ENCODE measurements around the gene FGF10.

FGF10 gene

GRCh38 chr5:44389090-44389822, at the start of gene FGF10:
Gene FGF10, minus strand, starts transcription at chr5:44389420. Its CDS starts 738 bp downstream, at chr5:44388682.
- peak in 4 of 56 donors; percentile 2 to 16 (median 9) for DNase-seq

DNA sequence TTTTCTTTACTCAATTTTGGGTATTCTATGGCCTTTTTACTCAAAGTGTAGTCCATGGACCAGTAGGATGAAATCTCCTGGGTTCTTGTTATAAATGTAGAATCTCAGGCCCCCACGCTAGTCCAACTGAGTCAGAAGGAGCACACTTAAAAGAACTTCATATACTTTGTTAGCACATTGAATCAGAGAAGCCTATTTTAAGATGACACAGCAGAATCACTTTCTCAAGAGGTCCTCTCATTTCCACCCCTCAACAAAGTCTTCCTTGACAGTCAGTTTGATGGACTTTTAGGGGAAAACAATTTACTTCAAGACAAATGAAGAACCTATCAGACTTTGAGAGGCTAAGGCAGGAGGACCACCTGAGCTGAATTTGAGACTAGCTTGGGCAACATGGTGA, 37.7 kb upstream of the FGF10 start:
- DNase-seq: no peak

GRCh38 chr5:44412286-44412685, 23.1 kb upstream of the FGF10 start:
- peak in 2 of 56 donors; percentile 4 to 14 for DNase-seq

- no peak for DNase-seq
These were observed 12.9 kb upstream of the FGF10 start for GRCh38 chr5:44402084-44402483.

DNA sequence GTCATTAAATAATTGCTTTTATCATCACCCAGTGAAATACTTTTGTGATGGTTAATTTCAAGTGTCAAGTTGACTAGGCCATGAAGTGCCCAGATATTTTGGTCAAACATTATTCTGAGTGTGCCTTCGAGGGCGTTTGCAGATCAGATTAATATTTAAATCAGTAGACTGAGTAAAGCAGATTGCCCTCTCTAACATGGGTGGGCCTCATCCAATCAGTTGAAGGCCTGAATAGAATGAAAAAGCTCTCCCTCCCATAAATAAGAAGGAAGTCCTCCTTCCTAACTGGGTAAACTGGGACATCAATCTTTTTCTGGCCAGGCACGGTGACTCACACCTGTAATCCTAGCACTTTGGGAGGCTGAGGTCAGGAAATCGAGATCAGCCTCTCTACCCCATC, 12.4 kb upstream of the FGF10 start:
- DNase-seq: no peak

GRCh38 chr5:44398382-44398781, 9.2 kb upstream of the FGF10 start:
- no peak for DNase-seq

DNA sequence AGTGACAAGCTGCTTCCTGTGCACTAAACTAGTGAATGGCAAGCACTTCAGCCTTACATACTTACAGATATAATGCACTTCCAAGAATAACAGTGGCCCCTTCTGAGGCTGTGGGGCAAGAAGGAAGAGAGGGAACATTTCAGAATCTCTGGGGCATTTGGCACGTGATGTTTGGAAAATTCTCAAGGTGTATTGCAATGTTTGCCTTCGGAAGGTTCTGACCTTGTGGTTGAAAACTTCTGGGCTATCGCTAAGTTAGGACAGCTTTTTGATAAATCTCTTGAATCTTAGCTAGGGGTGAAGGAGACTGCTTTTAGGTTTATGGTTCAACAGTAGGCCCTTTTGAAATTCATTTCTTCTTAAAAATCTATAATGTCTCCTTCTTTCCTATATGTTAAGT, 7.1 kb upstream of the FGF10 start:
- no peak for DNase-seq

DNA sequence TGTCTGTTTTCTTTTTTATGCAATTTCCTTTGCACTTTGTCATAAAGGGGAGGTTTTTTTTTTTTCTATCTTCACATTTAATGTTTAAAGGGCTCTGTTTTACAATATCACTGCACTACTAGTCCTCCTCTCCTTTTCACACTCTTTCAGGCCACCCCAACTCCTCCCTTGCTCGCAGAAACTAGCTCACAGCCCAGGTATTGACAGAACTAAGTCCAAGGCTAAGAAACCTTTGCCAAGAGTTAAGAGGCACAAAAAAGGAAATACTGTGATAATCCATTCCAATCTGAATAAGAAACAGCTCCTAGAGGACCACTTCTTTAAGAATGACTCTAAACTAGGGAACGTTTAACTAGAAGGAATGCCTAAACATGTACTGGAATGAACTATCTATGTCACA, 1.1 kb upstream of the FGF10 start:
- no peak for DNase-seq

- no peak for DNase-seq
These were observed 563 bp upstream of the FGF10 start for GRCh38 chr5:44389823-44390143.

DNA sequence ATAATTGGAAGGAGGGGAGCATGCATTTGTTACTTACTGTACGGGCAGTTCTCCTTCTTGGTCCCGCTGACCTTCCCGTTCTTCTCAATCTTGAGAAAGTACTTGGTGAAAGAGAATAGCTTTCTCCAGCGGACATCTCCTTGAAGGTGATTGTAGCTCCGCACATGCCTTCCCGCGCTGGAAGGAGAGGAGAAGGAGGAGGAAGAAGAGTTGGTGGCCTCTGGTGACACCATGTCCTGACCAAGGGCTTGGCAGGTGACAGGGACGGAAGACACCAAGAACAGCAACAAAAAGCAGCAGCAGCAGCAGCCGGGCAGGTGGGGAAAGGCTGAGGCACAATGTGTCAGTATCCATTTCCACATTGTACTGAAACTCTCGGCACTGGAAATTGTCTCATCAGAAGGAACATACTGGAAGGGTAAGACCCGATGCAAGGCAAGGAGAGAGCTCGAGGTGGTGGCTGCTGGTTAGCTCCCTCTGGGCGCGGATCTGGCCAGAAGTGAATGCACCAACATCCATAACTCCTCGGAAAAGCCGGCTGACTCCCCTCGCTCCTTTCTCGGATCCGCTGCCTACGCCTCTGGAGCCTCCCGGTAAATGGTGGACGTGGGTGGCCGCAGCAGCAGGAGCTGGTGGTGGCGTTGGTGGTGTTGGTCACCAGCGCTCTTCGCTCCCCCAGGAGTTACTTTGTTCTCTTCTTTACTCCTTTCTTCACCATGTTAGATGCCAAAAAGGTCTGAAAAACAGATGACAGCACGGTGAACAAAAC, 715 bp downstream of the FGF10 start:
- DNase-seq: peak in 3 of 56 donors; percentile 3 to 7 (median 6)

- DNase-seq: no peak
These were observed 1.3 kb downstream of the FGF10 start for GRCh38 chr5:44387921-44388320.

DNA sequence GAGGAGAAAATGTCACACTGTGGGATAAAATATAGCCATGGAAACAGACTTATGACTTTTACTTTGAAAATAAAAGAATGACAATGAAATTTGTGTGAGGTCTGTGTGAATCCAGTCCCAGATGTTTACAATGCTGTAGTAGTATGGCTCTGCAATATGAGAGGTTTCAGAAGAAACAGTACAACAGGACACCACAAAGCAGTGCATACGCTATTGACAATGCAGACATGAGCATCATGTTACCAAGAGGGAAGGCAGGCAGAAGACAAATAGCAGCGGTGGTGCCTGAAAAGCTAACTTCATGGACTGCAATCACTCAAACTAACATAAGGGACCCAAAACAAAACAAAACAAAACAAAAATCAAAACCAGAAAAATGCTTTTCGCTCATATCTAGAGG, 1.8 kb downstream of the FGF10 start:
- no peak for DNase-seq

DNA sequence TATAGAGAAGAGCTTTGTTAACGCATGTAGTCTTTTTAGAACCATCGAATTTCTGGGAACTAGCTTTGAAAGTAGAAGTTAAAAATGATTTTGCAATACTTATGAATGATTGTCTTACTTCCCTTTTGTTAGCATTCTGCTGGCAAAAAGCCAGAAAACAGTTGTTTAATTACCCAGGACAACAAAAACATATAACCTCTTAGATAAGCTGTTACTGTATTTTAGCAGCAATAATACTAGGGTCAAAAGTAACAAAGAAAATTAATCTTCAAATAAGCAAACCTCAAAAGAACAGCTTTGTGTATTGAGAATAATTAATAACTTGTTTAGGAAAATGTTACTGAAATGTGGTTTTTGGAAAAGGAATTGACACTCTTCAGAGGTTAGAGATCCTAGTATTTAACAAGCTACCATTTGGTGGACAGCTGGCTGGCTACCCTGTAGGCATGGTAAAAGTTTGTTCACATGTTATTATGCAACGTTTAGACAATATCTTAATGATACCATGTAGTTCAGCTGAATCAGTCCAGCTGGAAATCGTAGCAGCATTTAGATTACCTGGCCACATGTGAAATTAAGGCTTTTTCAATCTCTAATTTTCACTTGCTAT, 3.8 kb downstream of the FGF10 start:
- no peak for DNase-seq

GRCh38 chr5:44384816-44385215, 4.4 kb downstream of the FGF10 start:
- no peak for DNase-seq

GRCh38 chr5:44382894-44383293, 6.3 kb downstream of the FGF10 start:
- DNase-seq: no peak

GRCh38 chr5:44377057-44377456, 12.2 kb downstream of the FGF10 start:
- no peak for DNase-seq

DNA sequence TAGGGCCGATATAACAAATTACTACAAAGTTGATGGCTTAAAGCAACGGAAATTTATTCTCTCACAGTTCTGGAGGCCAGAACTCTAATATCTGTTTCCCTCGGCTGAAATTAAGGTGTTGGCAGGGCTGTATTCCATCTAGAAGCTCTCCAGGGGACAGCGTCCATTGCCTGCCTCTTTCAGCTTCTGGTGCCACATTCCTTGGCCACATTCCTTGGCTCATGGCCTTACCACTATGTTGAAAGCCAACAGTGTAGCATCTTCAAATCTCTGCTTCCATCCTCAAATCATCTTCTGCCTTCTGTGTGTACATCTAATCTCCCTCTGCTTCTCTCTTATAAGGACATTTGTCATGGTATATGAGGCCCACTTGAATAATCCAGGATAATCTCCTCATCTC, 17.2 kb downstream of the FGF10 start:
- DNase-seq: no peak

- DNase-seq: no peak
These were observed 22.0 kb downstream of the FGF10 start for GRCh38 chr5:44367203-44367602.

DNA sequence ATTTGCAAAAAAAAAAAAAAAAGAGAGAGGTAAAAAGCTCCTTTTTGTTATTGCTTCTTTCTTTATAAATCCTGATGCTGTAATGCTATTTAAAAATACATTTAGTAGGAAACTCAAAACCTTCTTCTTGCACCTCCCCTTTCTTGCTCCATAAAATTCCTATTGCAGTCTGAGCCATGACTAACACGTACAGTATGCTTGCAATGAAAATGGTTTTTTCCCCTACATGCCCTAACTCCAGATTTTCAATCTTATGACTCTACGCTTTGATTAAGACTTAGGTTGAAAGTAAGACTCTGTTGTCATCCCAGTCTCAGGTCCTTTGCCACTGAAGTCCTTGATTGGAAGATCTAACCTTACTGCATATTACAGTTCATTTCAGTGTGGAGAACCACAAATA, 23.9 kb downstream of the FGF10 start:
- DNase-seq: no peak

DNA sequence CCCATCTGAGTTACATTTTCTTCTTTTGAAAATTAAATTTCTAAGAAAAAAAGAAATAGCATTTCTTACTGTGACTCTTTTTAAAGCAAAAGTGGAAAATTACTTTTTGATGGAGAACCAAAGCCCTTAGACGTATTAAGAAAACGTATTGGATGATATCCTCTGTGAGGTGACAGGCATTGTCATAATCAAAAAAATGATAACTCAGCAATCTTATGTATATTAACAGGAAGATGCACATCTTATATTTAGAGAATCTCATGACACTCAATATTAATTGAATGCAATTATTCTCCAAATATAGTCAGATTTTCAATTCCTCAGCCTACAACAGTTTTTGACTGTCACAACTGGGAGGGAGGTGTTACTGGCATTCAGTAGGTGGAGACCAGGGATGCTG, 25.1 kb downstream of the FGF10 start:
- no peak for DNase-seq

- DNase-seq: no peak
These were observed 27.7 kb downstream of the FGF10 start for GRCh38 chr5:44361342-44362001.

DNA sequence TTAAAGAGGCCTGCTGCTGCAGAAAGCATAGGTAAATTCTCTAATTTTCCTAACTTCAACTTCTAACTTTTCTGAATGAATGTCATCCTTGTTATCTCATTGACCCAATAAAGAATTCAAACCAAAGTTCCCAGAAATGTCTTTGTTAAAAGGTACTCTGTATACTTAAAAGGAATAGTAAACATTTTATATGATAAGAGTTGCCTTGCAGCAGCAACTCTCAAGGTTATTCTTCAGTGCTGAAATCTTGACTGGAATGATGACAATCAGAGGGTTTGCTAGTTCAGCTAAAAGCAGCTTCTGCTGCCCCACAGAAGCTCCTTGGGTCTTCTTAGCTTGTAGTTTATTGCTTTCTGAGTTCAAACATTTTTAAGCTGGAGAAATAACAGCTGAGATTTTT, 28.3 kb downstream of the FGF10 start:
- no peak for DNase-seq

All from amygdala (tissue), 56 donors.